GM12801 (cell line): ENCODE results near the gene SEMA4F.

Experiments used
- TF ChIP-seq, protein P1 (sequence below): IDR thresholded peaks from one replicate; pipeline ENCODE4 v1.5.1; 2011; ENCODE audit warnings: control low read depth; ENCODE audit not compliant: insufficient read length; ENCODE audit errors: extremely low read depth

SEMA4F gene

DNA sequence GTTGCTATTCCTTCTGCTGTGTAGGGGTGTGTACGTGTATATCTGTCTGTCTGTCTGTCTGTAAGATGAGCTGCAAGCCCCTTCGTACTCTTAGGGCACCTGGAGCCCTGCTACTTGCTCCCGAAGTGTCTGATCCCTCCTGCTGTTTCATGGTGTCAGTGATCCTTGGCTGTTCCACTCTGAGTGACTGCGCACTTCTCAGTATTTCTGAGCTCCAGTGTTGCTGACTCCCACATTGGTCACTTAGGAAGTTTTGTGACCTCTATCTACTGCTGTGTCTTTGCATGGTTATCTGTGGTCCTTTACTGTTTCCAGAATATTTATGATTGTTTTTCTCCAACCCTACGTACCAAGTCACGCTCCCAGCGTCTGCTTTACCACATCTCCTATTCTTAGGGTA is 16.2 kb downstream of the SEMA4F start:
- TF ChIP-seq, protein P1, sequence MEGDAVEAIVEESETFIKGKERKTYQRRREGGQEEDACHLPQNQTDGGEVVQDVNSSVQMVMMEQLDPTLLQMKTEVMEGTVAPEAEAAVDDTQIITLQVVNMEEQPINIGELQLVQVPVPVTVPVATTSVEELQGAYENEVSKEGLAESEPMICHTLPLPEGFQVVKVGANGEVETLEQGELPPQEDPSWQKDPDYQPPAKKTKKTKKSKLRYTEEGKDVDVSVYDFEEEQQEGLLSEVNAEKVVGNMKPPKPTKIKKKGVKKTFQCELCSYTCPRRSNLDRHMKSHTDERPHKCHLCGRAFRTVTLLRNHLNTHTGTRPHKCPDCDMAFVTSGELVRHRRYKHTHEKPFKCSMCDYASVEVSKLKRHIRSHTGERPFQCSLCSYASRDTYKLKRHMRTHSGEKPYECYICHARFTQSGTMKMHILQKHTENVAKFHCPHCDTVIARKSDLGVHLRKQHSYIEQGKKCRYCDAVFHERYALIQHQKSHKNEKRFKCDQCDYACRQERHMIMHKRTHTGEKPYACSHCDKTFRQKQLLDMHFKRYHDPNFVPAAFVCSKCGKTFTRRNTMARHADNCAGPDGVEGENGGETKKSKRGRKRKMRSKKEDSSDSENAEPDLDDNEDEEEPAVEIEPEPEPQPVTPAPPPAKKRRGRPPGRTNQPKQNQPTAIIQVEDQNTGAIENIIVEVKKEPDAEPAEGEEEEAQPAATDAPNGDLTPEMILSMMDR = no peak

DNA sequence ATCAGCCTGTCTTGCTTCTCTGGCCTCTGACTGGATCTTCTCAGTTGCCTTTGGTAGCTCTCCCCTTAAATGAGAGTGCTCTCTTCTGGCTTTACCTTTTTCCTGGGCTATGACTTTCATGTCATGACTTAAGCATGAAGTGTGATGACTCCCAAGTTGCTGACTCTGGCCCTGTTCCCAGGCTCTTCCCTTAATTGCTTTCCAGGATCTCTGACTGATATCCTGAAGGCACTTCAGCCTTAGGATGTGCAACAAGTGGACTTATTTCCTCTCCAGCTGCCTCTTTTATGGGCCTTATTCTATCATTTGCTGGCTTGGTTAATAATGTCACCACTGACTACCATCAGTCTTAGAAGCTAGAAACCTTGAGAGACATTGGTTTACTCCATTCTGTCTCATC is 17.4 kb downstream of the SEMA4F start:
- TF ChIP-seq, protein P1 = no peak

- TF ChIP-seq, protein P1 = no peak
Measured at GRCh38 chr2:74673826-74674528, 19.9 kb downstream of the SEMA4F start.

- TF ChIP-seq, protein P1 = no peak
Measured at GRCh38 chr2:74675090-74675489, 21.0 kb downstream of the SEMA4F start.

DNA sequence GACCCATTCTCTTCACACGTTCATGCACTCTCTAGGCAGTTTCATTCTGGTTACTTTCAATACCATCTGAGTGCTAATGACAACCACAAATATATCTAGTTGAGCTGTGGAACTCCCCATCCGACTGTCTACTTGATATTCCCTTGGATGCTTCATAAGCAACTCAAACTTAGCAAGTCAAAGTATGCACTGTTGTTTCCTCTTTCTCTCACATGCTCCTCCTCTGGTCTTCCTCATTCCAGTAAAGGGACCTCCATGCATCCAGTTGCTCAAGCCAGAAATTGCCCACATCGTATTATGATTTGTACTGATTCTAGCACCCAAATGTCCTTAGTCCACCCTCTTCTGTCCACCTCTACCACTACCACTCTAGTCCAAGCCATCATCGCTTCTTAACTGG is 22.3 kb downstream of the SEMA4F start:
- TF ChIP-seq, protein P1 = no peak

DNA sequence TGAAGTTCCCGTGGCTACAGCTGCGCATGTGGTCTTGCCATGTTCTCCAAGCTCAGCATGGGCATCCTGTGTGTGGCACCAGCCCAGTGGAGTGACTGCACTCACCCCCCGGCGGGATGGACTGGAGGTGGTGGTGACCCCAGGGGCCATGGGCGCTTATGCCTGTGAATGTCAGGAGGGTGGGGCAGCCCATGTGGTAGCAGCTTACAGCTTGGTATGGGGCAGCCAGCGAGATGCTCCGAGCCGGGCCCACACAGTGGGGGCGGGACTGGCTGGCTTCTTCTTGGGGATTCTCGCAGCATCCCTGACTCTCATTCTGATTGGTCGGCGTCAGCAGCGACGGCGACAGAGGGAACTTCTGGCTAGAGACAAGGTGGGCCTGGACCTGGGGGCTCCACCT is 25.6 kb downstream of the SEMA4F start:
- TF ChIP-seq, protein P1 = no peak

DNA sequence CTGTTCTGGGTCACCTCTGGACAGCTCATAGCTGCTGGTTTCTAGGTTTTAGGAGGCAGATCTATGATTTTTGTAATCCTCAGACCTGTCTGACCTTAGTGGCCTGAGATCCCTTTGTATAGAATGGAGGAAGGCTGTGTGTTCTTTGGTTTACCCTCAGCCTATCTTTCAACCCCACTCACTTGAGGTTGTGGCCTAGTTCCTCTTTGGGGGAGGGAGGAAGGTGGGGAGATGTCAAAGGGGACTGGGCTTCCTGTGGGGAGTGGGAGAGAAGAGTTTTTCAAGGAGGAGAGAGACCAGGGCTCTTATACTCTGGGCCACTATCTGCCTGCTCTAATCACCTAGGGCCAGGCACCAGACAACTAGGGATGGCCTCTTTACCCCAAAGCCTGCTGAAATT is 28.5 kb downstream of the SEMA4F start:
- TF ChIP-seq, protein P1 = no peak
